ENCODE data around the gene EPB41L3. TPM values are rescaled to one million over a fixed set of nuclear protein-coding genes. Genes with fewer than 3 reads are reported as not detected.

The EPB41L3 gene
- total and polyA plus RNA-seq, 2 experiments from 2014 or later = 20.8 to 24.5 TPM

DNA sequence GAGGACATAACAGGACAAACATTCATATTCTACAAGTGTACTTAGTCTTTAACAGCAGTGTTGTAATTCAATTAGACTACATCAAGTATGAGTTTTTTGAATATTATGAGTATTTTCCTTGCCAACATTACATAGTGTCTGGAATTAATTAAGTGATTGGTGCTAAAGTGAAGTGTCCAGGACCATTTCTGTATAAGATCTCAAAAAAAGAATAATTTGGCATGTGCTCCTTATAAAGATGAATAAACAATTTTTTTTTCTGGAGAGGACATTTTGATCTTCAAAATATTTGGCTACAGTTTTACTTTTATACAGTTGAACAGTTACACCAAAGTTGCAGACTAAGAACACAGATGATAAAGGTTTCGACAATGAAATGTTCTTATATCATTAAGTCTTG, 15.1 kb upstream of the EPB41L3 start:
- DNase-seq (ENCODE audit: low spot score) = no peak
- no peaks in the 10 kb centered on the region for H3K36me3 ChIP-seq (replicated peaks; ENCODE audit: insufficient read depth, low read depth)
- no peaks in the 10 kb centered on the region for H4K20me1 ChIP-seq (ENCODE audit: insufficient read depth, poor library complexity, severe bottlenecking)
- no peak overlapping the region for H3K4me2 ChIP-seq
- H3K79me2 ChIP-seq = no peaks in the 10 kb centered on the region
- no peaks in the 10 kb centered on the region for H3K9me2 ChIP-seq (replicated peaks; ENCODE audit: insufficient read depth)
- WGBS (ENCODE audit: low lambda C conversion rate, missing lambda C conversion rate) = 100% methylated on average over 1 of the region's 1 CpG
- H3K4me3 ChIP-seq = no peak overlapping the region
- TF ChIP-seq EZH2phosphoT487 (IDR thresholded peaks at IDR 0.05; ENCODE audit: low read depth, severe bottlenecking, unreplicated experiment) (no peak), EZH2 (IDR thresholded peaks at IDR 0.05; ENCODE audit: borderline replicate concordance) (no peak)
- TF ChIP-seq, protein P1, sequence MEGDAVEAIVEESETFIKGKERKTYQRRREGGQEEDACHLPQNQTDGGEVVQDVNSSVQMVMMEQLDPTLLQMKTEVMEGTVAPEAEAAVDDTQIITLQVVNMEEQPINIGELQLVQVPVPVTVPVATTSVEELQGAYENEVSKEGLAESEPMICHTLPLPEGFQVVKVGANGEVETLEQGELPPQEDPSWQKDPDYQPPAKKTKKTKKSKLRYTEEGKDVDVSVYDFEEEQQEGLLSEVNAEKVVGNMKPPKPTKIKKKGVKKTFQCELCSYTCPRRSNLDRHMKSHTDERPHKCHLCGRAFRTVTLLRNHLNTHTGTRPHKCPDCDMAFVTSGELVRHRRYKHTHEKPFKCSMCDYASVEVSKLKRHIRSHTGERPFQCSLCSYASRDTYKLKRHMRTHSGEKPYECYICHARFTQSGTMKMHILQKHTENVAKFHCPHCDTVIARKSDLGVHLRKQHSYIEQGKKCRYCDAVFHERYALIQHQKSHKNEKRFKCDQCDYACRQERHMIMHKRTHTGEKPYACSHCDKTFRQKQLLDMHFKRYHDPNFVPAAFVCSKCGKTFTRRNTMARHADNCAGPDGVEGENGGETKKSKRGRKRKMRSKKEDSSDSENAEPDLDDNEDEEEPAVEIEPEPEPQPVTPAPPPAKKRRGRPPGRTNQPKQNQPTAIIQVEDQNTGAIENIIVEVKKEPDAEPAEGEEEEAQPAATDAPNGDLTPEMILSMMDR (IDR thresholded peaks at IDR 0.05; ENCODE audit: poor library complexity) = no peak
- H3K9me3 ChIP-seq (ENCODE audit: low read depth) = no peaks in the 10 kb centered on the region
- no peak overlapping the region for H2AFZ ChIP-seq
- no peaks in the 10 kb centered on the region for H3K27me3 ChIP-seq
- no peak overlapping the region for H3K27ac ChIP-seq
- H3K4me1 ChIP-seq (ENCODE audit: insufficient read depth) = no peaks in the 10 kb centered on the region

DNA sequence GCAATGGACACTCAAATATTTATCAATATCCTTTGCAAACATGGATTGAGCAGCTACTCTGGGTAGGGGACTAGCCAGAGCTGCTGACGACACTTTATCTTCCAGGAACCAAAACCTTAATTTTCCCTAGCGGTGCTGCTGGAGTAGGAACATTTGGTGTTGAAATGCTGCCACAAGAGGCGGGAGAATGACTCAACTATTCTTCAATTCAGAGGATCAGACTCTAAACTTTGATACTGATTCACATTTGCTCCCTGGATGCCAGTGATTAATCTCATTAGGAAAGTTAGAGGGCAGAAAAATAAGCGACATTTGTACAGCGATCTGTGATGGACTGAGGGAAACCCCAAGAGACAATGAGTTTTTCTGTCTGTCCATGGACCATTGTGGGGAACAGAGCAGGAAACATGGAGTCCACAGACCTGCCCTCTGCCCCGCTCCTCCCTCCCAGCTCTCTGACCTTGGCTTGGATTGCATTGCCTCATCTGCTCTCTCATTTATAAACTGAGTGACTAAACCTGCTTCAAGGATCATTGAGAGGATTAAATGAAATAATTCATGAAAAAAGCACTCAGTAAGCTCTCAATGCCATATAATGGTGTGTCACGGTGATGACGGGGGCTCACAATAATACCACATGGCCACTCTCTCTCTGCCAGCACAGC, 12.6 kb upstream of the EPB41L3 start:
- no peak overlapping the region for H3K27ac ChIP-seq
- H3K79me2 ChIP-seq = no peaks in the 10 kb centered on the region
- no peak overlapping the region for H3K4me3 ChIP-seq
- H3K9me3 ChIP-seq (ENCODE audit: low read depth) = no peaks in the 10 kb centered on the region
- H3K9me2 ChIP-seq (replicated peaks; ENCODE audit: insufficient read depth) = no peaks in the 10 kb centered on the region
- no peaks in the 10 kb centered on the region for H4K20me1 ChIP-seq (ENCODE audit: insufficient read depth, poor library complexity, severe bottlenecking)
- H3K4me2 ChIP-seq = no peak overlapping the region
- no peaks in the 10 kb centered on the region for H3K4me1 ChIP-seq (ENCODE audit: insufficient read depth)
- no peak overlapping the region for H2AFZ ChIP-seq
- no peaks in the 10 kb centered on the region for H3K27me3 ChIP-seq
- TF ChIP-seq, protein P1 (IDR thresholded peaks at IDR 0.05; ENCODE audit: poor library complexity) = no peak
- no peak for TF ChIP-seq EZH2 (IDR thresholded peaks at IDR 0.05; ENCODE audit: borderline replicate concordance)
- TF ChIP-seq EZH2phosphoT487 (IDR thresholded peaks at IDR 0.05; ENCODE audit: low read depth, severe bottlenecking, unreplicated experiment) = no peak
- no peak for DNase-seq (ENCODE audit: low spot score)
- WGBS (ENCODE audit: low lambda C conversion rate, missing lambda C conversion rate) = 80% methylated on average over 8 of the region's 8 CpGs
- no peaks in the 10 kb centered on the region for H3K36me3 ChIP-seq (replicated peaks; ENCODE audit: insufficient read depth, low read depth)

DNA sequence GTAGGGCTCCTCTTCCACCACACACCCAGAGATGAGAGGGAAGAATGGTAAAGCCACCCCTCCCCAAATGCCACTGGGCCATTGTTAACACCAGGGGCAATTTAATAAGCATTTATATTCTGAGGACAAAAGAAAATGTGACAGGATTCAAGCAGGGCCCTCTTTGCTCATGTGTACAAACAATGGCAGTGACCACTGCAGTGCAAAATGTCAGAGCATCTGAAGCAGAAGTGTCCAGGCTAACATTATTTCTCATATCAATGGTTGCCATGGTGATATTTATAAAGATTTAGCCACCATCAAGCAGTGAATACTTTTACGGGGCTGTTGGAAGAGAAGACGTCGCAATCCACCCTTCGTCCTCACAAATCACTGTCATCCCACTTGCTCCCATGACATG, 10.8 kb upstream of the EPB41L3 start:
- H3K79me2 ChIP-seq = no peaks in the 10 kb centered on the region
- TF ChIP-seq EZH2 (IDR thresholded peaks at IDR 0.05; ENCODE audit: borderline replicate concordance) = no peak
- no peak for TF ChIP-seq EZH2phosphoT487 (IDR thresholded peaks at IDR 0.05; ENCODE audit: low read depth, severe bottlenecking, unreplicated experiment)
- TF ChIP-seq, protein P1 (IDR thresholded peaks at IDR 0.05; ENCODE audit: poor library complexity) = no peak
- H3K9me2 ChIP-seq (replicated peaks; ENCODE audit: insufficient read depth) = no peaks in the 10 kb centered on the region
- H4K20me1 ChIP-seq (ENCODE audit: insufficient read depth, poor library complexity, severe bottlenecking) = no peaks in the 10 kb centered on the region
- H3K4me1 ChIP-seq (ENCODE audit: insufficient read depth) = no peaks in the 10 kb centered on the region
- DNase-seq (ENCODE audit: low spot score) = no peak
- no peaks in the 10 kb centered on the region for H3K9me3 ChIP-seq (ENCODE audit: low read depth)
- no peak overlapping the region for H2AFZ ChIP-seq
- H3K36me3 ChIP-seq (replicated peaks; ENCODE audit: insufficient read depth, low read depth) = no peaks in the 10 kb centered on the region
- 85% methylated on average over 4 of the region's 4 CpGs for WGBS (ENCODE audit: low lambda C conversion rate, missing lambda C conversion rate)
- no peak overlapping the region for H3K4me2 ChIP-seq
- H3K4me3 ChIP-seq = no peak overlapping the region
- no peak overlapping the region for H3K27ac ChIP-seq
- no peaks in the 10 kb centered on the region for H3K27me3 ChIP-seq
